Activated CD8-positive, alpha-beta memory T cell treated with anti-CD3 and anti-CD28 coated beads for 36 hours (primary cell): Measurements from ENCODE around the gene ASTL. TPM values are rescaled to one million over a fixed set of nuclear protein-coding genes. Genes with fewer than 3 reads are reported as not detected.

ENCODE experiments used
- CTCF ChIA-PET: fragments of 350-600 bp; sonication (Branson Sonifier 250); formaldehyde crosslinking; loops from one replicate; lab custom pipeline; 2021; ENCODE audit warnings: antibody characterized with exemption; lab: Charles Lee
- POLR2A ChIA-PET: fragments of 350-600 bp; sonication (Branson Sonifier 250); formaldehyde crosslinking; loops from one replicate; lab custom pipeline; 2021; ENCODE audit warnings: antibody characterized with exemption; lab: Charles Lee
- total RNA-seq, 2 experiments: library from RNA; stranded (reverse); gene quantifications; one replicate each; pipeline ENCODE4 v1.2.3, GENCODE V29; 2021

Gene ASTL
- total RNA-seq, 2 experiments from 2014 or later, result 18.1 to 19.3 TPM

- ChIA-PET CTCF (interaction anchor here (0.8 to 1.8 kb wide), 3 partner anchors 11 to 121 kb away, joined by 3 to 6 read pairs (median 4); no protein-coding TSS in a partner anchor), POLR2A (no interaction called here)
Measured at GRCh38 chr2:96113367-96113677, 25.0 kb downstream of the ASTL start.

GRCh38 chr2:96112501-96113366, 25.6 kb downstream of the ASTL start:
- POLR2A ChIA-PET, result no interaction called here
- CTCF ChIA-PET, result interaction anchor here (0.8 to 1.5 kb wide), 2 partner anchors 11 to 120 kb away, joined by 3 to 4 read pairs; no protein-coding TSS in a partner anchor

GRCh38 chr2:96111823-96112500, 26.3 kb downstream of the ASTL start:
- ChIA-PET POLR2A (no interaction called here), CTCF (no interaction called here)

GRCh38 chr2:96111257-96111640, 27.1 kb downstream of the ASTL start:
- ChIA-PET POLR2A (no interaction called here), CTCF (no interaction called here)

GRCh38 chr2:96110621-96111256, 27.6 kb downstream of the ASTL start:
- ChIA-PET CTCF (no interaction called here), POLR2A (no interaction called here)

GRCh38 chr2:96109931-96110511, 28.3 kb downstream of the ASTL start:
- ChIA-PET CTCF (no interaction called here), POLR2A (no interaction called here)

GRCh38 chr2:96109361-96109680, 29.0 kb downstream of the ASTL start:
- ChIA-PET CTCF (no interaction called here), POLR2A (no interaction called here)

GRCh38 chr2:96108541-96109360, 29.6 kb downstream of the ASTL start:
- ChIA-PET CTCF (interaction anchor here (1.8 kb wide), 1 partner anchor 8 kb away, joined by 6 read pairs; the partner anchor contains the start of gene ADRA2B), POLR2A (no interaction called here)

GRCh38 chr2:96108151-96108540, 30.2 kb downstream of the ASTL start:
- POLR2A ChIA-PET, result no interaction called here
- CTCF ChIA-PET, result interaction anchor here (1.8 kb wide), 1 partner anchor 8 kb away, joined by 6 read pairs; the partner anchor contains the start of gene ADRA2B

GRCh38 chr2:96107708-96108065, 30.6 kb downstream of the ASTL start:
- CTCF ChIA-PET, result interaction anchor here (1.8 kb wide), 1 partner anchor 9 kb away, joined by 6 read pairs; the partner anchor contains the start of gene ADRA2B
- POLR2A ChIA-PET, result no interaction called here

GRCh38 chr2:96106991-96107707, 31.2 kb downstream of the ASTL start:
- CTCF ChIA-PET, result interaction anchor here (1.8 kb wide), 1 partner anchor 9 kb away, joined by 6 read pairs; the partner anchor contains the start of gene ADRA2B
- POLR2A ChIA-PET, result no interaction called here

- CTCF ChIA-PET, result interaction anchor here (2.0 kb wide), 1 partner anchor 10 kb away, joined by 6 read pairs; the partner anchor contains the start of gene ADRA2B
Measured at GRCh38 chr2:96105994-96106715, 32.1 kb downstream of the ASTL start.

GRCh38 chr2:96105152-96105915, 33.0 kb downstream of the ASTL start:
- ChIA-PET POLR2A (no interaction called here), CTCF (interaction anchor here (2.0 kb wide), 1 partner anchor 11 kb away, joined by 6 read pairs; the partner anchor contains the start of gene ADRA2B)

More at GRCh38 chr2:96105994-96106715, 32.1 kb downstream of the ASTL start:
- POLR2A ChIA-PET, result no interaction called here

GRCh38 chr2:96104487-96104861, 33.8 kb downstream of the ASTL start:
- ChIA-PET POLR2A (no interaction called here), CTCF (interaction anchor here (2.0 kb wide), 1 partner anchor 12 kb away, joined by 6 read pairs; the partner anchor contains the start of gene ADRA2B)

- ChIA-PET CTCF (interaction anchor here (2.0 kb wide), 1 partner anchor 13 kb away, joined by 6 read pairs; the partner anchor contains the start of gene ADRA2B), POLR2A (no interaction called here)
Measured at GRCh38 chr2:96103761-96104486, 34.4 kb downstream of the ASTL start.

GRCh38 chr2:96103187-96103601, 35.1 kb downstream of the ASTL start:
- ChIA-PET CTCF (interaction anchor here (2.2 kb wide), 1 partner anchor 13 kb away, joined by 9 read pairs; the partner anchor contains the start of gene ADRA2B), POLR2A (no interaction called here)
